Measurements from ENCODE around the gene MED29. TPM values are rescaled to one million over a fixed set of nuclear protein-coding genes. Genes with fewer than 3 reads are reported as not detected.

MED29 gene
- total and polyA plus RNA-seq, 2 of the 4 experiments (the other 2 are of a cell fraction), result 17.6 to 28.8 TPM

- peaks cover 25% of the 10 kb centered on the region for H3K4me1 ChIP-seq (ENCODE audit: control insufficient read depth, insufficient read depth, low read length)
- no peak overlapping the region for H2BK120ac ChIP-seq (ENCODE audit: low read depth, low read length)
- H2AK5ac ChIP-seq (ENCODE audit: low read depth, low read length), result no peak overlapping the region
- H4K5ac ChIP-seq (ENCODE audit: low read depth, low read length), result no peak overlapping the region
- no peak overlapping the region for H2BK15ac ChIP-seq (ENCODE audit: low read depth, low read length)
- no peak overlapping the region for H3K4ac ChIP-seq (ENCODE audit: low read depth, low read length)
- no peak overlapping the region for H4K8ac ChIP-seq (ENCODE audit: low read depth in 2 of 2, low read length in 2 of 2)
- no peak overlapping the region for H2AK9ac ChIP-seq (replicated peaks; ENCODE audit: low read depth, low read length, poor library complexity)
- H3K18ac ChIP-seq (ENCODE audit: low read depth, low read length), result no peak overlapping the region
- ChIA-PET POLR2A (ENCODE audit: unreplicated experiment) (no interaction called here), CTCF (no interaction called here)
- ATAC-seq (ENCODE audit: low read depth), result no peak
- no peaks in the 10 kb centered on the region for H3K9me3 ChIP-seq (ENCODE audit: control insufficient read depth, insufficient read depth, low read length)
- no peak overlapping the region for H2AFZ ChIP-seq (replicated peaks; ENCODE audit: low read length, poor library complexity)
- no peaks in the 10 kb centered on the region for H3K27me3 ChIP-seq (ENCODE audit: control insufficient read depth, insufficient read depth, low read length)
- no peak overlapping the region for H3K56ac ChIP-seq (ENCODE audit: extremely low read depth, insufficient read depth, low read length)
- H4K20me1 ChIP-seq (ENCODE audit: insufficient read depth, low read length), result peaks cover 15% of the 10 kb centered on the region; the same call in 1 of the 2 replicates
- no peak overlapping the region for H3K4me2 ChIP-seq (ENCODE audit: low read depth, low read length)
- no peak overlapping the region for H4K91ac ChIP-seq (ENCODE audit: insufficient read depth, low read depth, low read length)
- no peak overlapping the region for H3K23ac ChIP-seq (ENCODE audit: low read depth, low read length)
- H3K4me3 ChIP-seq (ENCODE audit: insufficient read depth, low read depth, low read length), result no peak overlapping the region
- H3K9ac ChIP-seq (ENCODE audit: low read depth, low read length), result no peak overlapping the region
- no peak for TF ChIP-seq FOS (IDR thresholded peaks at IDR 0.05; ENCODE audit: low read depth, low read length)
- TF ChIP-seq RCOR1 (IDR thresholded peaks at IDR 0.05; ENCODE audit: insufficient replicate concordance, low read length), result no peak
- no peak for TF ChIP-seq BHLHE40 (IDR thresholded peaks at IDR 0.05; ENCODE audit: low read depth, low read length)
- no peak for TF ChIP-seq MAZ (IDR thresholded peaks at IDR 0.05; ENCODE audit: borderline replicate concordance, low read depth, low read length)
- TF ChIP-seq RFX5 (IDR thresholded peaks at IDR 0.05; ENCODE audit: low read depth, low read length), result no peak
- TF ChIP-seq RAD21 (IDR thresholded peaks at IDR 0.05; ENCODE audit: low read length), result no peak
- TF ChIP-seq POLR2A (IDR thresholded peaks at IDR 0.05; ENCODE audit: low read depth, low read length), result no peak
- no peak for TF ChIP-seq MXI1 (IDR thresholded peaks at IDR 0.05; ENCODE audit: borderline replicate concordance, low read depth, low read length)
- TF ChIP-seq ELK1 (IDR thresholded peaks at IDR 0.05; ENCODE audit: borderline replicate concordance, low read depth, low read length), result no peak
- in situ Hi-C loops (cut with MboI; ENCODE audit: low sequenced_read_pairs) (no loop called here), dilution Hi-C loops (cut with HindIII; ENCODE audit: low sequenced_read_pairs, unreplicated experiment) (no loop called here), intact Hi-C loops (cut with micrococcal nuclease) (no loop called here)
- H3K27ac ChIP-seq (ENCODE audit: insufficient read depth, low read length), result no peak overlapping the region
- no TSS peak for BruUV-seq (replicated peaks)
- H3K14ac ChIP-seq (replicated peaks; ENCODE audit: low read depth, low read length), result no peak overlapping the region
- no peak overlapping the region for H2BK5ac ChIP-seq (ENCODE audit: low read depth, low read length, poor library complexity, severe bottlenecking)
- DNase-seq, result no peak
- H3K36me3 ChIP-seq (ENCODE audit: control insufficient read depth, insufficient read depth, low read length), result peaks cover 28% of the 10 kb centered on the region
- no peak overlapping the region for H2BK20ac ChIP-seq (ENCODE audit: low read depth, low read length)
- no CpG with 5 or more reads among the region's 1 CpG for WGBS, 2 experiments (ENCODE audit: extremely low coverage in 2 of 2, insufficient read length in 1 of 2)
- H3K9me1 ChIP-seq (ENCODE audit: insufficient read depth, low read length), result peaks cover 22% of the 10 kb centered on the region
- peaks cover 21 to 66% of the 10 kb centered on the region in 2 experiments for H3K79me1 ChIP-seq (ENCODE audit: low read depth in 1 of 2, low read length in 2 of 2)
These were observed 25.6 kb upstream of the MED29 start for GRCh38 chr19:39365531-39365930.
